HepG2 (cell line): ENCODE results near the gene GPC2.

Experiments used
- ATF1 ChIP-seq: IDR thresholded peaks from 2 replicates; pipeline ENCODE4 v1.6.1; 2016; ENCODE audit warnings: mild to moderate bottlenecking, control low read depth
- CEBPB ChIP-seq: IDR thresholded peaks from 2 replicates; pipeline ENCODE4 v1.6.1; 2011; ENCODE audit warnings: low read depth, low read length, improper control_type of control experiment, borderline replicate concordance
- CTCF ChIP-seq: sonication (generic); formaldehyde crosslinking; IDR thresholded peaks from 2 replicates; pipeline ENCODE4 v1.5.0; 2020; ENCODE audit warnings: mild to moderate bottlenecking, missing genetic modification reagents, moderate library complexity
- ETV6 ChIP-seq: sonication (generic); formaldehyde crosslinking; conservative IDR thresholded peaks from 2 replicates; pipeline ENCODE4 v1.4.0; 2020; ENCODE audit warnings: missing genetic modification reagents
- MAF1 ChIP-seq: sonication (generic); formaldehyde crosslinking; IDR thresholded peaks from 2 replicates; pipeline ENCODE4 v1.5.0; 2020; ENCODE audit warnings: missing genetic modification reagents, borderline replicate concordance
- MLX ChIP-seq: IDR thresholded peaks from 2 replicates; pipeline ENCODE4 v1.6.1; 2016
- NFE2L2 ChIP-seq: fragments of 150-350 bp; IDR thresholded peaks from 2 replicates; pipeline ENCODE4 v1.6.1; 2014; ENCODE audit warnings: low read length
- PBX2 ChIP-seq: IDR thresholded peaks from 2 replicates; pipeline ENCODE4 v1.6.1; 2016; ENCODE audit warnings: control low read depth
- POLR2AphosphoS5 ChIP-seq: IDR thresholded peaks from 2 replicates; pipeline ENCODE4 v1.6.1; 2012; ENCODE audit warnings: low read depth, low read length
- ZKSCAN1 ChIP-seq: fragments of 150-350 bp; IDR thresholded peaks from 2 replicates; pipeline ENCODE4 v1.6.1; 2014; ENCODE audit warnings: low read length
- ZNF180 ChIP-seq: sonication (generic); formaldehyde crosslinking; IDR thresholded peaks from 2 replicates; pipeline ENCODE4 v1.4.0; 2020; ENCODE audit warnings: low read depth, missing genetic modification reagents, borderline replicate concordance
- ZNF709 ChIP-seq: sonication (generic); formaldehyde crosslinking; IDR thresholded peaks from 2 replicates; pipeline ENCODE4 v1.5.0; 2020; ENCODE audit warnings: mild to moderate bottlenecking, missing genetic modification reagents

- TF ChIP-seq ATF1 (CRISPR knock-in tag) (no peak), ZKSCAN1 (no peak), MLX (CRISPR knock-in tag) (no peak), MAF1 (no peak), POLR2AphosphoS5 (no peak), CEBPB (no peak), ZNF709 (CRISPR knock-in tag) (no peak), PBX2 (CRISPR knock-in tag) (no peak), ZNF180 (CRISPR knock-in tag) (no peak), CTCF (CRISPR knock-in tag) (no peak), NFE2L2 (no peak), ETV6 (CRISPR knock-in tag) (no peak)
Measured at GRCh38 chr7:100166317-100166940, 10.8 kb downstream of the GPC2 start.
